Breast epithelium (tissue), 3 donors: ENCODE data around the gene LEKR1.

ENCODE experiments used
- POLR2A ChIP-seq: fragments of 450-650 bp; IDR thresholded peaks from one replicate; pipeline ENCODE4 v1.6.1; 2016; ENCODE audit warnings: antibody characterized with exemption, mild to moderate bottlenecking, moderate library complexity
- TF ChIP-seq, protein P1 (sequence below), 3 donors: fragments of 450-650 bp; IDR thresholded peaks; one replicate each; pipeline ENCODE4 v1.5.1; 2016 to 2017; ENCODE audit warnings: antibody characterized with exemption in 3 of 3, mild to moderate bottlenecking in 3 of 3, moderate library complexity in 3 of 3

DNA sequence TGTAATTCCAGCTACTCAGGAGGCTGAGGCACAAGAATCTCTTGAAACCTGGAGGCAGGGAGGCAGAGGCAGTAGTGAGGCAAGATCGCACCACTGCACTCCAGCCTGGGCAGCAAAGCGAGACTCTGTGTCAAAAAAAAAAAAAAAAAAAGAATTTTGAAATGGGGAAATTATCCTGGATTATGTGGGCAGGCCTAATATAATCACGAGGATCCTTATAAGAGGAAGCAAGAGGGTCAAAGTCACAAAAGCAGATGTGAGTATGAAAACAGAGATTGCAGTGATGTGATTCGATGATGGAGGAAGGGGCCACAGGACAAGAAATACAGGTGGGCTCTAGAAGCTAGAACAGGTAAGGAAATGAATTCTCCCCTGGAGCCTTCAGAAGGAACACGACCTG is 159.6 kb downstream of the LEKR1 start:
- TF ChIP-seq, protein P1, sequence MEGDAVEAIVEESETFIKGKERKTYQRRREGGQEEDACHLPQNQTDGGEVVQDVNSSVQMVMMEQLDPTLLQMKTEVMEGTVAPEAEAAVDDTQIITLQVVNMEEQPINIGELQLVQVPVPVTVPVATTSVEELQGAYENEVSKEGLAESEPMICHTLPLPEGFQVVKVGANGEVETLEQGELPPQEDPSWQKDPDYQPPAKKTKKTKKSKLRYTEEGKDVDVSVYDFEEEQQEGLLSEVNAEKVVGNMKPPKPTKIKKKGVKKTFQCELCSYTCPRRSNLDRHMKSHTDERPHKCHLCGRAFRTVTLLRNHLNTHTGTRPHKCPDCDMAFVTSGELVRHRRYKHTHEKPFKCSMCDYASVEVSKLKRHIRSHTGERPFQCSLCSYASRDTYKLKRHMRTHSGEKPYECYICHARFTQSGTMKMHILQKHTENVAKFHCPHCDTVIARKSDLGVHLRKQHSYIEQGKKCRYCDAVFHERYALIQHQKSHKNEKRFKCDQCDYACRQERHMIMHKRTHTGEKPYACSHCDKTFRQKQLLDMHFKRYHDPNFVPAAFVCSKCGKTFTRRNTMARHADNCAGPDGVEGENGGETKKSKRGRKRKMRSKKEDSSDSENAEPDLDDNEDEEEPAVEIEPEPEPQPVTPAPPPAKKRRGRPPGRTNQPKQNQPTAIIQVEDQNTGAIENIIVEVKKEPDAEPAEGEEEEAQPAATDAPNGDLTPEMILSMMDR (IDR thresholded peaks at IDR 0.05) = no peak
- TF ChIP-seq POLR2A = no peak
